Measurements from ENCODE around the gene PAPPA2.

The PAPPA2 gene

DNA sequence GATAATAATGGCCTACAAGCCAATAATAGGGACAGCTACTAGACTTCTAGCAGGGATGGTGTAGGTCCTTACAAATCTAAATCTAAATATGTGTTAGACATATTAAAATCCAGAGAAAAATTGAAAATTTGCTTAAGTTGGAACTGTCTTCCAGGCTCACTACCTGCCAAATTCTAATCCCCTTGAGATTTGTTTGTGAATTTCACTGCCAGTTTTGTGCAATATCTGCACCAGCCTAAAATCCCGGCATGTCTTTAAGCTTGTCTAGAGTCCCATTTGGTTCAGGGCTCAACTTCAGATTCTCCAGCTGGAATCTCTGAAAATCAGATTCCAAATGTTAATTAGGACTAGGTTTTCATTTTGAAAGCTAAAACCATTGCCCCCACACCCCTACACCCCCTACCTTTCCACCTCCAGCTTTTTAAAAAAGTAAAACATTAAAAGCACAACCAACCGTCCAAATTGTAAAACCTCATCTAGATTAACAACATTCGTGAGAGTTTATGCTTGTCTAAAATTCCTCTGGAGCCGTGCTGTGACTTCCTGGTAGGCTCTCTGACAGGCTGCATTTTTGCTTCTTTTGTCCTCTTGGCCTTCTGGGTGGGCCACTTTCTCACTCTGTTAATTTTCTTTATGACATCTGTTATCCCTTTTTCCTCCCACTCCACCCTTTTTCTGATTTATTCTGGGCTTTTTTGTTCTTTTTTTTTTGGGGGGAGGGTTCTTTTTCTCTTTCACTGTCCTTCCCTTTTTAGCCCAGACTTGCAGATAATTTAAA, 348.7 kb downstream of the PAPPA2 start:
- no peak for DNase-seq

DNA sequence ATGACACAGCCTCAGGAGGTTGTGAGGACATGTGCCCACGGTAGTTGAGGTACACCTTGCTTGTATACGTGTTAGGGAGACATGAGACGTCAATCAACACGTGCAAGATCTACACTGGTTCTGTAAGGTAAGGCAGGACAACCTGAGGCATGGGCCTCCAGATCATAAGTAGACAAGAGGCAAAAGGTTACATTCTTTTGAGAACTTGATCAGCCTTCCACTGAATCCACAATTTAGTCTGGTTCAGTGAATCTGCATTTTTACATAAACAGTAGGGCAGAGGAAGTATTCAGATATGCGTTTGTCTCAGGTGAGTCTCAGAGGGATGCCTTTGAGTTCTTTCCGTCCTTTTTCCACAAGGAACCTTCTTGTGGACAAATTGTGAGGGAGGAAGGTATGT, 352.6 kb downstream of the PAPPA2 start:
- no peak for DNase-seq

DNA sequence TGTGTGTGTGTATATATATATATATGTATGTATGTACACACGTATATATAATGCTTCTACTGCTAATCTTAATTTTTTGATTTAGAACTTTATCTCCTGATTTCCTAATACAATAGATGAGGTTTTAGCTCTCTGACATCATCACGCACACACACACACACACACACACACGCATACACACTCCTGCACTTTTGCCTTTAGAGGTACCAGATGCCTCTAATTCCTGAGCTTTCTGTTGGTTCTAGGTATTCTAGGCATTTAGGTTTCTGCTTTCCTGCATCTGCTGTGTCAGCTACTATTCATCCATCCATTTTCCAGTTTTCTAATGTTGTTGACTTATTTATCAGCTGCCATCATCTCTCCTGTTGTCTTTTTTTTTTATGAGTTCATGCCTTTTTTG, 353.3 kb downstream of the PAPPA2 start:
- DNase-seq = no peak

DNA sequence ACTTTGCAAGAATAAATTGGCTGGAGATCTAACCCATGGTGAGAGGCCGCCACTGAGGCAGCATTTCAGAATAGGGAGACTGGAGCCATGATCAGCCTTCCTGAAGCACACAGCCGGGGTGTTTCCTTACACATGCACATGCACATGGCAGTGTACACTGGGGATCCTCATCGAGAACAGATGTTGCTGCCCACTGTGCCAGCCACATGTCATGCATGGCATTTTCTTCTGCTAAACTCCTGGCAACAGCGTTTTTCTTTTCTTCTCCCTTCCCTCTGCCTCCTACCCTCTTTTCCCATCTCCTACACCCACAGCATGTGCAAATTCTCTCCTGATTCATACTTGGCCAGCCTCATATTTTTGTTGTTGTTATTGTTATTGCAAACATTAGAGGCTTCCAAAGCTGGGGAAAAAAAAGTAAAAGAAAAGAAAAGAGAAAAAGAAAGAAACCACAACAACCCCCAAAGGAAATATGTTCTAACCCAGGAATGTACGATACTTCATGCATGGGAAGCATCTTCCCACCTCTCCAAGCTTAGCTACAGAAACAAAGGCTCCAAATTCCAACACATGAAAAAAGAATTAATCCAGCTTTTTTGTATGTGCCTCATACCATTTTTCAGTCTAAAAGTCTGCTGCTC, 357.5 kb downstream of the PAPPA2 start:
- DNase-seq = no peak

DNA sequence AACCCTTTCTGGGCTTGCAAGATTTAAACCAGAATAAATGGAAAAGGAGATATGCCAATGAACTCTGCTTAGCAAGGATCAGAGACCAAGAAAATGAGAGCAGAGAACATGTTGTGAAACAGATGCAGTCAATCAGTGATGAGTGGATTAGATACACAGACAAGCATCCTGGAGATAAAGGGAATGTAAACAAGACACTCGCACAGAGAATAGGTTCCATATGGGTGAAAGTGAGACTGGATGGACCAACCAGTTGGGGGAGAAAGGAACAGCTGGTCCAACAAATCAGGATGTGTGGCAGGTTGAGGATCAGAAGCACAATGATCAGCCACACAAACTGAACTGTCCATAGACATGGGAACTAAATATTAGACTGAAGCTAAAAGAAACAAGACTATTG, 363.3 kb downstream of the PAPPA2 start:
- DNase-seq = no peak

DNA sequence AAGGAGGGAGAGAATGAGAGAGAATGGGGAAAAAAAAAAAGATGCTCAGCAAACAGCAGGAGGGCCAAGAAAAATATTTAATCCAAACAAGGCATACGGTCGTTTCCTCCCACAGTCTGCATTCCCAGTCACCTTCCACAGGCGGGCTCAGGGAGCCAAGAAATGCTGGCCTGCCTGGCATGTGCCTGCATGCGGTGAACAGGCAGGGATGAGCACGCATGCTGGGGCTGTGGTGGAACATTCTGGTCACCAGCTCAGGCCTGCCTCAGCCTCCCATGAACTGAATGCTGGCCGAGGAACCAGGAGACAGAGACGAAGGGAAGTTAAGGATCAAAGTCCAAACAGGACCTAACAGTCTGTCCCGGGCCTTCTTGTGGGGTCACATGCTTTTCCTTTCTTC, 366.3 kb downstream of the PAPPA2 start:
- DNase-seq = no peak

DNA sequence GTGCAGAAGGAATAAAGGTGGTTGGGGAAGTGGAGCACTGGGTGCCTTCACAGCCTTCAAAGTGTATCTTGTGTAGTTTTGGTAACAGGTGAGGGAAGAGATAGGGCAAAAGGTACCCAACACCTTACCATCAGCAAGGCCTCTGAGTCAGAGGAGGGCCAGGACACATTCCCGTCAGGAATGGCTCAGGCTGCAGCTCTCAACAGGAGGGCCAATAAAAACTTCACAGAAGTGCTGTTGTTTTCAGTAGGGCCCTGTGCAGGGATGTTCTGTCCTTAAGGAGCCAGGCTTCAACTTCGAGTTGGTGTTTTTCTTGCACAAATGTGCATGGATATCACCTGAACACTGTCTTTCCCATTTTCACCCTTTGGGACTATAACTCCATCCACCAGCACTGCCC, 368.2 kb downstream of the PAPPA2 start:
- DNase-seq = no peak

DNA sequence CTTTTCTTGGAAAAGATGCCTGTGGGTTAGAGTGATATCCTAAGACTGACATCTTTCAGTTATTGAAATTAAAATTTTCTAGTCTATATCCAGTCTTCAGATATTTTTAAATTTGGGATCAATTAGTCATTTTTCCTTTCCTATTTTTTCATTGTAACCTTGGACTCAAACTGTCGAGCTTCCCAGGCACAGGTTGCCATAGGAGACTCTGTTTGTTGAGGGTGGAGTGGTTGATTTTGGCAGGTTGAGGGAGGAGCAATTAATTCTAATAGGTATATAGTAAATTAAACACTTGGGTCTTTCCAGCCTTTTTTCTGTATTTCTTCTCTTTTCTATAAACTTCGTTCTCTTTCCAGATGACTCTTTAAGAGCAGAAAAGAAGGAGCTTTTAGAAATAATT, 374.7 kb downstream of the PAPPA2 start:
- no peak for DNase-seq

DNA sequence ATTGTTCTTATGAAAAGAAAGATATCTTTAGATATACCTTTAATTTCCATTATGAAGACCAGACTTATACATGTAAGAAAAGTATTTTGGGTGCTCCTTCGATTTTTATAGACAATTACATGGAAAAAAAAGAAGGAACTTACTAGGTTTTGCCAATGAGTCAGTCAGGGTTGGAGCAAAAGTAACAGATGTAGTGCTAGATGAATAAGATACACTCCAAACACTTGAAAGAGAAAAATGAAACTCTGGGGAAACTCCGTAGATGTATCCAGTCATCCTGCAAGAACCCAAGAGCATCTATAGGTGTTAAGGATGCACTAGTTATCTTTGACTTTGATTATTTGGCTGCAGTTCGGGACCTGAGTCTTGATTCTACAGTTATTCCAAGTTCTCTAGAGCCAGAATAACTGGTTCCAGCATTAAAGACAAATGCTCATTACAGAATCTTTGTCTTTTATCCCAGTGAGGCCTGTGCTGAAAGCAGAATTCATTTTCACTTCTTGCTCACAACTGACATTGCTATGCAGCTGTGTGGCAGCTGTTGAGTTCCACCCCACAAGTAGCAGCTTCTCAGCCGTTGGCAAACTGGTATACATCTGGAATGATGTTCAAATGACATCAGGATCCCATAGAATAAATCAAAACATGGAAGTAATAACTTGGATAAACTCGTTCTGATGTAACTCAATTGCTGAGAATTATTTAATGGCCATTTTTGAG, 375.5 kb downstream of the PAPPA2 start:
- DNase-seq = no peak

DNA sequence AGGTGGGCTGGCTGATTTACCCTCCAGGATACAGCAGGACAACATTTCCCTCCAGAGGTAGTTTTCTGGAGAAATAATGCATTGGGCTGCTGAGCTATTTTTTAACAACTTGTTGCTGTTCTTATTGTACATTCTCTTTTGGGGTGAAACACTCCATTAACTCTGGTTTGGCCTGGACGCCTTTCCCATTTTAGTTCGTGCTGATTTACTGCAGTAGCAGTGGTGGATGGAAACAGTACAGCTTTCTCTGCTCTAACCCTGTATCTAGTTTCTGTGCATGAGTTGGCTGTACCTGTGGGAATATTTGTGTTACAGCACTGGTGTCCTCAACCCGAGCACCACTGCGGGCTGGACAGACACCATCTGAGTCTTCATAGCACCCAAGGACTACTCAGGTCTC, 376.2 kb downstream of the PAPPA2 start:
- no peak for DNase-seq

DNA sequence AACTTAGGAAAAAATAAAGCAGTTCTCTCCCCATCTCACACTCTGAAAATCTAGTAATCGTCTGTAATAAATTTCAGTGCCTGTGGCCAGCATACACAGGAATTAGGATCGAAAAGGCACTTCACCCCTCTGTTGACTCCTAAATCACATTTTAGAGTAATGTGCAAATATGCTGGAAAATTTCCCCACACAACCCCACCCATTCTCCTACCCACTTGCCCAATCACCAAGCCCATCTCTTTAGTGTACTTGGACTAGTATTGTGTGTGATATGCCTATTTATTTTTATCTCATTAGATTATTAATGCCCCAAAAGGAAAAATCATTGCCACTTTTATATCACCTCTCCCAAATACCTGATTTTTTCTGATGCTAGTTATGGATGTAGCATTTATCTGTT, 378.3 kb downstream of the PAPPA2 start:
- DNase-seq = no peak

DNA sequence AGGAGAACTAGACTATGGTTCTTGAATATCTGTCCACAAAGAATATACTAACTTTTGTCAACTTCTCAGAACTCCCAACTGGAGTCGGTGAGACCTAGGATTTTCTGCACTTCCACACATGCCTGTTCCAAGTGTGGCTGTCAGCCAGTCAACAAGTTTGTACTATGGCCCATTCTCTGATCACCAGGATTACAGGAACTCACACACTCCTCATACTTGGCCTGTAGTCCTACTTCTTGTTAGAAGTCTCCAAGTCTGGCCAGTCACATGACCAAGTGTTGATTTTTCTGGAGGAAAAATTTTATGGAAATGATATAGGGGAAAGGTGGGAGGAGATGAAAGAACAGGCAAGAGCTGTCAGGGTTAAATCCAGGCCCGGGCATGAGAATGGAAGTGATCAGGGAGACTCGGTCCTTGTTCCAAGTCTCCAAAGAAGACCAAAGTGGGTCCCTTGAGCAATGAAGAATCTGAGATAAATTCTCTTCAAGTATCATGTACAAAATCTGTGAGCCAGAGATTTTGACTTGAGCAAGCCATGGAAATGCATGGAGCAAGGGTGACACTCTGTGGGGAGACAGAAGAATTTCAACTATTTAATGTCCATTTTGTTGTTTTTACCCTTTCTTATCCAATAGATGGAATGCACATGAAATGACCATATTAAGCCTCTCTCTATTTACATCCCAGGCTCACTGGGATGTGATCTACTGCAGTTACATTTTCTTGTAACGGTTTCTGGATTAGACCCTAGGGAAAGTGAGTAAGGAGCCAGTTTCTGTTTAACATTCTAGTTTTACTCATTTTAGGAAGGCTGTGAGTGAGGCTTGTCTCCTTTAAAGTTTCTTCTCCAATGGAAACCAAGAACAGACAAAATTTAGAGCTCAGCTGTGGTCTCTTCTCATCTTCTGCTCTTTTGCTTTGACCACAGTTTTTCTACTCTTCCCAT, 380.6 kb downstream of the PAPPA2 start:
- DNase-seq = no peak

DNA sequence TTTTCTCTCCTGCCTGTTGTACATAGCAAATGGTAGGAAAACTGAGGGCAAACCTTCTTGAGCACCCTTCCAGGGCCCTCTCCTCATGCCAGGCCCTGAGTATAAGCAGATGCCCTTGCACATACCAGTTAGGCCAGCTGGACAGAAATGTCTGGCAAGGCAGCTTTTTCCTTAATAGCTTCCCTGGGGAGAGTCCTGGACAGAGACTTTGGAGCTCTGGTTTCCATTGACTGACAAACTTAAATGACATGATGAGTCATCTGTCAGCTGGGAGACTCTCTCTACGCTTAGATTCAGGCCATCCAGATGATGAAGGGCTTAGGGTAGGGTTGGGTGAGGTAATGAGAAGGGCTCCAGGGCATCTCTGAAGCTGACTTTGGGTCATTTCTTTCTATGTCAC, 384.1 kb downstream of the PAPPA2 start:
- DNase-seq = no peak

DNA sequence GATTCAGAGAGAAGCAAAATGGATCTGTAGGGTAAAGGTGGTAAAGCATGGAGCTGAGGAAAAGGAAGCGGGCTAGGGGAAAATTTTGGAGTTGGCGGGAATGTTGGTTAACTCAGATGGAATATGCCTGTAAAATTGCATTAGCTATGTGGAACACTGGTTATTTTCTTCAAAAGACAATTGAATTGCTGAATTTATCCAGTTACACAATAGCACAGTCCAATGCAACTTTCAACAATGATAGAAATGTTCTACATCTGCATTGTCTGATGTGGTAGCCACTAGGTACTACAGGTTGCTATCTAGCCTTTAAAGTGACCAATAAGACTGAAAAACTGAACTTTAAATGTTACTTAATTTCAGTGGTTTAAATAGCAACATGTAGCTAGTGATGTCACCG, 386.3 kb downstream of the PAPPA2 start:
- no peak for DNase-seq

DNA sequence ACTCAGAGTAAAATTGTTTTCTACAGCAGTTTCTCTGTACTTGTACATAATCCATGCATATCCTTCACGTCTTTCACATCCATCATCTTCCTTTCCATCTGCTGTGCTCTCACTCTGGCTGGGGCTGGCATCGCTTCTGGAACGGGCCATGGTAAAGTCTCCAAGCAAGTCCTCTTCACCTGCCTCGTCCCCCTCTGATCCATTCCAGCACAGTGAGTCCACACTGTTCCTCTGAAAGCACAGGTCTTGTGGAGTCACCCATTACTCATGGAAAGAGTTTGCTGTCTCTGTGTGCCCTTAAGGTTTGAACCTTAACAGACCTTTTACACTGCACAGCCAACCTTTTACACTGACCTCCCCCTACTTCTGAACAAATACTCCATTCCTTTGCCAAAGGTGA, 387.9 kb downstream of the PAPPA2 start:
- DNase-seq = no peak

DNA sequence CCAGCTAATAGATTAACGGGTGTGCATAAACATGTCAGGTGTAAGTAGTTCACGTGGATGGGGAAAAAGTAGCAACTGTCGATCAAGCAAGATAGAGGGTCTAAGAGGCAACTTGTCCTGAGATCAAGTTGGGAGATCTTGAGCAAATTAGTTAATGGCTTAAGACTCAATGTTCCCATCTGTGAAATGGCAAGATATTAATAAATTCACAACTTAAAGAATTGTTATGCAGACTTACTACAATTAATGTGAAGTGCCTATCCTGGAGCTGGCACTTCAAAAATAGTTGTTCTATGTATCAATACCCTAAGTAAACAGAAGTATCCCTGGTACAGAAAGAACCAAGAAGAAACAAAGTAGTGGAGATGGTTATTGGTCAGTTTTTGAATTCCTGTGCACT, 389.1 kb downstream of the PAPPA2 start:
- no peak for DNase-seq

DNA sequence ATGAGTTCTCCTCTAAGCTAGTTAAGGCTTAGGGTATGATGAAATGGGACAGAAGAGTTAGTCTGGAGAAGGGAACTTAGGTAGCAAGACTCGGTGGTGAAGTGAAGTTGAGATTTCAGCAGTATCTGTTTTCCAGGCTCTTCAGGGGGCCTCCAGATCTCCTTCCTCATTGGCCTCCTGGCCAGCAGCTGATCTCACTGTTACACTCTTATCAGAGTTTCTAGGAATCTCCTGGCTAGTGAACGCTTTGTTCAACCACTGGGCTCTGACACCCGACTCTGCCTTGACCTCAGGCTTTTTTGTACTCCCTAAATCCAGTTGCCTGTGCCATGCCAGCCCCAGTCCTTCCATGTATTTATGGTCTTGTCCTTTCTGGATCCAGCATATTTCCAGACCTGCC, 390.5 kb downstream of the PAPPA2 start:
- DNase-seq = no peak

DNA sequence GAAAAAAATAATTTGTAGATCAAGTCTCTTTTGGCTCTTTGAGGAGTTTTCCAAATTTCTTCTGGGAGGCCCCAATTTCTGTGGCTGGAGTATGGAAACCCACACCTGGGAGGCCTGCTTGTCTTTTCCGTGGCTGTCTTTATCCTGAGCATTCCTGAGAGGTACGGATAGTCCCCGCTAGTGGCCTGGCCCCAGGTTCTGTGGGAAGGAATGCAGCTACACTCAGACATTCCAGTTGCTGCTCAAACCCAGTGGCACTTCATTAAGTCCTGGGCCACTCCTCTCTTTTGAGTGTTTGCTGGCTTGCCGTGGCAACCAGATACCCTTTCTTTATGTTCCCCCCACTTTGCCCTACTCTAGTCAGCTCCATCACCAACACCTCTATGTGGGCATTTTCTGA, 391.1 kb downstream of the PAPPA2 start:
- DNase-seq = no peak

DNA sequence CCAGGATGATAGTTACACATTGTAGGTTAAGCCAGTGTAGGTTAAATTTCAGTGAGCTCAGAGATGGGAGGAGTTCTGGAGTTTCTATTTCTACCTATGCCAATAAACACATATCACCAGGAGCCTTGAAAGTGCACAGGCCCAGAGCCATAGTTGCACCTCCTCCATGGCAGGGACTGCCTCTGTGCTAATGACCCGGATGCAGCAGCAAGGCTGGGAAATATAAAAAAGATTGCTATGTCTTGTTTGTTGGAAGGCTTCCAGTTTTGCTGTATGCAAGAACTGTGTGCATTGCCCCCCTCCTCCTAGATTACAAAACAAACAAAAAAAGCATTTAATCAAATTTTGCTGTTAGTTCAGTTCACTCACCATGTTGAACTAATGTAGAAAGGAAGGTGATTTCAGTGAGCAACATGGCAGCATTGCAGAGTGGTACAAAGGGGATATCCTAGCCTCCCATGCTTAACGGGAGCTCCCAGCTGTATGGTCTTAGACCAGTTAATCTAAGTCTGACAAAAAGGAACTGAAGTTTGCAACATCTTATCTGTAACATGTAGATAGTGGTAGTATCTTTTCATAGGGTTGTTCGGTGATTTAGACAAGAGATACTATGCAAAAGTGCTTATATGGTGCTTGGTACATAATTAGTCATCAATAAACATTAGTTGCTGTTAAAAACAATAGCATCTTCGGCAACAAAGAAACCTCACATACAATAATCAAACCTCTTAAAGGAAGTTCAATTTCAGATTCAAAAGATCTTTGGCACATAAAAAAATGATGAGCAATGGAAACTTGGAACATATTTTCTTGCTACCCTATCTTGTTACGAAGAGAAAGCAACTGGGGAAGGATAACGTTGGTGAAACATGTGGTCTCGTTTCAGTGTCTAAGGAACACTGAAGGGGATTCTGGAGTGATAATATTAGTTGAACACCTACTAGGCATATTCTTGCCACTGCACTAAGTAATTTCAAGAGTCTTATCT, 392.1 kb downstream of the PAPPA2 start:
- no peak for DNase-seq

DNA sequence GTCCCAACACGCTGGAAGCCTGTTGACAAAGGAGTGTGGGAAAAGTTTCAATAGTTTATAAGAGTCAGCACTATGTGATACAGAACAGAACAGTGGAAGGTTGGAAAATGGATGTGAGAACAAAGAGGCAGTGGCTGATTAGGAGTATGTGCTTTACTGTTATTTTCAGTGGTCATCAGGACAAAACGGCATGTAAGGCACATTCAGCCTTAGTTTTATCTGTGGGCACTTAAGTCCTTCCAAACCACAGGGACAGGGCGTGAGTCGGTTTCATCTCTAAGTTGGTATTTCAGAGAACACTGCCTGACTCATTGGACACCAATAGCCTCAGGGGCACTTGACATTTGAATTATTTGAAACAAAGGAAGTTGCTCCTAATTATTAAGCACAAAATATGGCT, 394.7 kb downstream of the PAPPA2 start:
- DNase-seq = no peak

DNA sequence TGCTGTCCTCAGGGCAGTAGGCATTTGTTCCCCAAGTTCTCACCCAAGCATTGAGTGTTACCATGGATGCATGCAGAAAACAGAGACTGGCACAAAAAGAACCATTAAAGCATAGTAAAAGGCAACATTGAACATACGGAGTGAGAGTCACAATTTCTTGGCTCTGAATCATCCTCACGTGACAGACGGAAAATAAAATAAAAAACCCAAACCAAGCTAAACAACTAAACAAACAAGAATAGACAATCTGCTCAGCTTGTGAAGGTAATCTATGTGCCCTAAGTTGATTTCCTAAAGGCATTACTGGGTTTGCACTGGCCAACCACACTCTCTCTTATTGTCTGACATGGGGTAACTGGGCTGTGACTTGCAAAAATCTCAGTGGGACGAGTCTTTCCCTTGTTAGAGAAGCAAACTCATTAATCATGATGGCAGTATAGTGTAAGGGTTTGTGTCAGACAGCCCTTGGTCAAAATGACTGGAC, 395.5 kb downstream of the PAPPA2 start:
- no peak for DNase-seq
